T-cell (primary cell): Measurements from ENCODE around the gene LRRC61. TPM values are rescaled to one million over a fixed set of nuclear protein-coding genes. Genes with fewer than 3 reads are reported as not detected.

ENCODE experiments used
- total RNA-seq, 35 experiments: library from RNA in 6 of 35; stranded (reverse) in 6 of 35; fragments of 120-200 nt in 1 of 35; gene quantifications; one replicate each; pipeline versions ENCODE4 v1.2.1 to v1.2.4 and lab custom pipeline; 2013 to 2026

The LRRC61 gene
- total RNA-seq, 5 donors from 2014 or later (not counting 1 experiment from before 2014, with no cell fraction given), result 8.8 to 21.4 (median 16.6) TPM

Other genes with a start within 250 kb of the LRRC61 start
- 10 to 100 TPM in 4 of 5 donors, 1 to 10 TPM in 1; 9.2 to 14.6 (median 12.4) TPM for gene ACTR3C, start 190 bp downstream of the LRRC61 start, total RNA-seq
- 1 to 10 TPM in 3 of 5 donors, not detected in 2; 2.7 to 3.2 (median 2.7) TPM for gene RARRES2, start 18.3 kb downstream of the LRRC61 start, total RNA-seq
- gene REPIN1, start 45.5 kb downstream of the LRRC61 start, total RNA-seq, result 100 to 1,000 TPM in 3 of 5 donors, 10 to 100 TPM in 2; 64.0 to 110 (median 101) TPM
- gene ZNF775, start 56.0 kb downstream of the LRRC61 start, total RNA-seq, result 1 to 10 TPM; 1.9 to 8.6 (median 6.3) TPM
- 10 to 100 TPM; 17.8 to 54.6 (median 50.1) TPM for gene GIMAP8, start 127.3 kb downstream of the LRRC61 start, total RNA-seq
- gene GIMAP7, start 191.5 kb downstream of the LRRC61 start, total RNA-seq, result 100 to 1,000 TPM in 3 of 5 donors, 10 to 100 TPM in 2; 76.8 to 430 (median 392) TPM
- gene GIMAP4, start 244.0 kb downstream of the LRRC61 start, total RNA-seq, result 100 to 1,000 TPM; 121 to 341 (median 306) TPM